PC-3 (cell line): Measurements from ENCODE around the gene PHF13. TPM values are rescaled to one million over a fixed set of nuclear protein-coding genes. Genes with fewer than 3 reads are reported as not detected.

Experiments used
- ATAC-seq: fragments of 200-7000 bp; cut with Tn5 transposase; 2 replicates; pipeline ENCODE4 v1.9.1; 2020; ENCODE audit warnings: mild to moderate bottlenecking, moderate library complexity
- BruUV-seq: library from RNA; stranded (reverse); fragments of 400-500 nt; replicated peaks from 2 replicates; lab custom pipeline; 2021; lab: Mats Ljungman, UMichigan
- CTCF ChIA-PET: fragments of 300-600 bp; sonication (Branson Sonifier 250); formaldehyde crosslinking; loops from one replicate; lab custom pipeline; 2022; ENCODE audit warnings: antibody characterized with exemption; lab: Charles Lee
- POLR2A ChIA-PET: fragments of 300-600 bp; sonication (Branson Sonifier 250); formaldehyde crosslinking; loops from one replicate; lab custom pipeline; 2022; ENCODE audit warnings: antibody characterized with exemption; ENCODE audit not compliant: unreplicated experiment; lab: Charles Lee
- DNase-seq: peaks from one replicate; pipeline ENCODE4 v3.0.0-alpha.2; 2015
- H2AFZ ChIP-seq: fragments of 300-600 bp; sonication (generic); 2 replicates; pipeline ENCODE4 v1.6.0; 2016; ENCODE audit warnings: antibody characterized with exemption, low read length
- H3F3A ChIP-seq: fragments of 300-600 bp; sonication (generic); one replicate; pipeline ENCODE4 v1.6.0; 2017; ENCODE audit warnings: antibody characterized with exemption, low read length, control low read depth, mild to moderate bottlenecking; ENCODE audit not compliant: unreplicated experiment
- H3K27ac ChIP-seq: fragments of 300-600 bp; sonication (generic); 2 replicates; pipeline ENCODE4 v1.5.1; 2016; ENCODE audit warnings: mild to moderate bottlenecking, low read length
- H3K27me3 ChIP-seq: fragments of 300-600 bp; sonication (generic); 2 replicates; pipeline ENCODE4 v1.6.1; 2016; ENCODE audit warnings: low read length, mixed read lengths
- H3K36me3 ChIP-seq: fragments of 300-600 bp; sonication (generic); 2 replicates; pipeline ENCODE4 v1.6.1; 2016; ENCODE audit warnings: low read depth, mixed run types, low read length, mixed read lengths
- H3K4me1 ChIP-seq: fragments of 300-600 bp; sonication (generic); 2 replicates; pipeline ENCODE4 v1.5.1; 2016; ENCODE audit warnings: low read length; ENCODE audit not compliant: insufficient read depth
- H3K4me2 ChIP-seq: fragments of 300-600 bp; sonication (generic); 2 replicates; pipeline ENCODE4 v1.6.0; 2016; ENCODE audit warnings: low read length
- H3K4me3 ChIP-seq: fragments of 300-600 bp; sonication (generic); 2 replicates; pipeline ENCODE4 v1.5.1; 2016; ENCODE audit warnings: mild to moderate bottlenecking, low read length, mixed read lengths
- H3K79me2 ChIP-seq: fragments of 300-600 bp; sonication (generic); 2 replicates; pipeline ENCODE4 v1.6.1; 2017; ENCODE audit warnings: low read length, mixed read lengths
- H3K9ac ChIP-seq: fragments of 300-600 bp; sonication (generic); 2 replicates; pipeline ENCODE4 v1.6.0; 2016; ENCODE audit warnings: mild to moderate bottlenecking, low read length
- H3K9me2 ChIP-seq: fragments of 300-600 bp; sonication (generic); replicated peaks from 2 replicates; pipeline ENCODE4 v1.6.1; 2016; ENCODE audit warnings: mixed run types, low read length, mixed read lengths
- H3K9me3 ChIP-seq: fragments of 300-600 bp; sonication (generic); 2 replicates; pipeline ENCODE4 v1.6.1; 2016; ENCODE audit warnings: low read length, mixed read lengths
- H4K20me1 ChIP-seq: fragments of 300-600 bp; sonication (generic); 2 replicates; pipeline ENCODE4 v1.6.1; 2016; ENCODE audit warnings: low read length, mixed read lengths
- EZH2 ChIP-seq: fragments of 300-600 bp; sonication (generic); IDR thresholded peaks from one replicate; pipeline ENCODE4 v1.6.1; 2017; ENCODE audit warnings: antibody characterized with exemption, mild to moderate bottlenecking, low read length; ENCODE audit not compliant: unreplicated experiment
- EZH2phosphoT487 ChIP-seq: fragments of 300-600 bp; sonication (generic); IDR thresholded peaks from 2 replicates; pipeline ENCODE4 v1.6.1; 2018; ENCODE audit warnings: mild to moderate bottlenecking, antibody characterized with exemption, low read length, borderline replicate concordance
- intact Hi-C: fragments of 100-400 bp; cut with micrococcal nuclease; formaldehyde crosslinking; loops from 2 replicates; pipeline ENCODE4 v1.9.0; 2023
- total RNA-seq: library from RNA; depleted of rRNA; stranded (reverse); fragments of >200 nt; gene quantifications from 2 replicates; pipeline ENCODE4 v1.2.3, GENCODE V29; 2014
- TF ChIP-seq, protein P1 (sequence below): fragments of 300-600 bp; sonication (generic); conservative IDR thresholded peaks from 2 replicates; pipeline ENCODE4 v1.5.1; 2017; ENCODE audit warnings: antibody characterized with exemption, low read depth, mild to moderate bottlenecking, low read length

PHF13 gene
- total RNA-seq, 1 experiment from 2014 or later: 13.2 TPM

DNA sequence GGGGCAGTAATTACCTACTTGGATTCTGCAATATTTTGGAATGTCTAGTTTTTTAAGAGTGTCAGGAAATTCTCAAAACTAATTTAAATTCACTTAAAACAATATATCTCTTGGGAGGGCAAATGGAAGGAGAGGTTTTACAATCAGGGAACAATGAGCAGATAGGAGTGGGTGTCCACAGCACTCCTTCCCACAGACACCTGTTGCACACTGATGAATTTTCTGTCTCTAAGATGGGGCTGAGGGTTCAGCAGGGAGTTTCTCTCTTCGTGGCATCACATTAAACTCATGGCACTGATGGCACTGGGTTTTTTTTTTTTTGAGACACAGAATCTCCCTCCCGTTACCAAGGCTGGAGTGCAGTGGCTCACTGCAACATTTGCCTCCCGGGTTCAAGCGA is 5.5 kb downstream of the PHF13 start:
- intact Hi-C loops: no loop called here
- Histone ChIP-seq H3K4me3 (no peak overlapping the region), H3K9ac (no peak overlapping the region), H2AFZ (no peak overlapping the region), H3K27me3 (no peaks in the 10 kb centered on the region), H3F3A (peaks cover 3% of the 10 kb centered on the region), H3K36me3 (peaks cover 42% of the 10 kb centered on the region; the same call in 1 of the 2 replicates), H4K20me1 (no peaks in the 10 kb centered on the region), H3K27ac (no peak overlapping the region), H3K9me3 (no peaks in the 10 kb centered on the region), H3K79me2 (peaks cover 62% of the 10 kb centered on the region), H3K4me1 (peaks cover 6% of the 10 kb centered on the region), H3K9me2 (no peaks in the 10 kb centered on the region), H3K4me2 (no peak overlapping the region)
- ChIA-PET CTCF (no interaction called here), POLR2A (interaction anchor here (0.7 kb wide), 1 partner anchor 165 kb away, joined by 4 read pairs; no protein-coding TSS in a partner anchor)
- DNase-seq (no peak), ATAC-seq (no peak)
- no peak for TF ChIP-seq EZH2phosphoT487
- TF ChIP-seq EZH2: no peak
- TF ChIP-seq, protein P1, sequence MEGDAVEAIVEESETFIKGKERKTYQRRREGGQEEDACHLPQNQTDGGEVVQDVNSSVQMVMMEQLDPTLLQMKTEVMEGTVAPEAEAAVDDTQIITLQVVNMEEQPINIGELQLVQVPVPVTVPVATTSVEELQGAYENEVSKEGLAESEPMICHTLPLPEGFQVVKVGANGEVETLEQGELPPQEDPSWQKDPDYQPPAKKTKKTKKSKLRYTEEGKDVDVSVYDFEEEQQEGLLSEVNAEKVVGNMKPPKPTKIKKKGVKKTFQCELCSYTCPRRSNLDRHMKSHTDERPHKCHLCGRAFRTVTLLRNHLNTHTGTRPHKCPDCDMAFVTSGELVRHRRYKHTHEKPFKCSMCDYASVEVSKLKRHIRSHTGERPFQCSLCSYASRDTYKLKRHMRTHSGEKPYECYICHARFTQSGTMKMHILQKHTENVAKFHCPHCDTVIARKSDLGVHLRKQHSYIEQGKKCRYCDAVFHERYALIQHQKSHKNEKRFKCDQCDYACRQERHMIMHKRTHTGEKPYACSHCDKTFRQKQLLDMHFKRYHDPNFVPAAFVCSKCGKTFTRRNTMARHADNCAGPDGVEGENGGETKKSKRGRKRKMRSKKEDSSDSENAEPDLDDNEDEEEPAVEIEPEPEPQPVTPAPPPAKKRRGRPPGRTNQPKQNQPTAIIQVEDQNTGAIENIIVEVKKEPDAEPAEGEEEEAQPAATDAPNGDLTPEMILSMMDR: no peak
- BruUV-seq: no TSS peak

DNA sequence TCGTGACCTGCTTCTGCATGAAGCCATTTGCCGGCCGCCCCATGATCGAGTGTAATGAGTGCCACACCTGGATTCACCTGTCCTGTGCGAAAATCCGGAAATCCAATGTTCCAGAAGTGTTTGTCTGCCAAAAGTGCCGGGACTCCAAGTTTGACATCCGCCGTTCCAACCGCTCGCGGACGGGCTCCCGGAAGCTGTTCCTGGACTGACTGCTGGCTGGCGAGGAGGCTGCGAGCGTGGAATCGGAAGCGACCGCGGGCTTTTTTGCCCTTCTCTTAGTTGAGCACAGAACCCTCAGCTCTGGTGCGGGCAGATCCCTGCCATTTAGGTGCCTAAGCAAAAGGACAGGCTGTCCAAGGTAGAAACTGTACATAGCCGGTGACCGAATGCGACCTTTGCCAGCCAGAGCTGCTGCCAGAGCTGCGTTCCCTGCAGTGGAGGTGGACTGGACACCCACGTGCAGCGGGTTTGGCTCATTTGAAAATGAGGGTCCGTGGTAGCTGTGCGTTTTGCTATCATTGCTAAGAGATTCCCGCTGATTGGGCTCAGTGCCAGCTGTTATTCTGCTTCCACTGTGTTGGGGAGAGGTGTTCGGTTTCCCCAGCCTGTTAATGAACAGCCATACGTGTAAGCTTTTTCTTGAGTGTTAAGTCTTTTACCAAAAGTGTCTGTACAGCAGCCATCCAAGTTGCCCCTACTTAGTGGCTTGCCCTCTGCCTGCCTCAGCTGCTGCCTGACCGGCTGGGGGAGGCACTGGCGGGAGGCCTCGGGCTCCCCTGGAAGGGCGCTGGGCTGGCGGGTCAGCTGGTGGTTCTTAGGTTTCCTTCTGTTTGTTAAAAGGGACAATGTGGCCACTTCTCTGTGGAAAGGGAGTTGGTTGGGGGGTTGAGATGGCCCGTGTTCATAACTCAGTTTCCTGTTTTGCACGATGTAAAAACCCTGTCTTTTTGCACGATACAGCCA is 8.2 kb downstream of the PHF13 start:
- Histone ChIP-seq H3K36me3 (peaks cover 43% of the 10 kb centered on the region; the same call in 1 of the 2 replicates), H3K4me1 (peaks cover 13% of the 10 kb centered on the region), H2AFZ (no peak overlapping the region), H3F3A (peaks cover 5% of the 10 kb centered on the region), H3K27me3 (no peaks in the 10 kb centered on the region), H3K4me3 (no peak overlapping the region), H3K9ac (no peak overlapping the region), H3K9me2 (no peaks in the 10 kb centered on the region), H3K79me2 (peaks cover 55% of the 10 kb centered on the region), H3K27ac (no peak overlapping the region), H4K20me1 (0 out of 2 replicates have a peak, but pooled peaks cover 3% of the 10 kb centered on the region), H3K4me2 (no peak overlapping the region), H3K9me3 (no peaks in the 10 kb centered on the region)
- DNase-seq (no peak), ATAC-seq (no peak)
- TF ChIP-seq EZH2: no peak
- TF ChIP-seq EZH2phosphoT487: no peak
- TF ChIP-seq, protein P1: no peak
- ChIA-PET POLR2A (no interaction called here), CTCF (no interaction called here)
- BruUV-seq: no TSS peak
- intact Hi-C loops: no loop called here
